Activated naive CD8-positive, alpha-beta T cell (primary cell): ENCODE data around the gene ABHD4.
"Not testable (repeated sequence)": the region's sequence is repeated elsewhere in the genome, so short reads cannot be mapped to it uniquely, and the experiment has no call there.

Experiments
- H3K27ac Mint-ChIP-seq: one replicate; pipeline ENCODE4 v1.8.0; 2021; ENCODE audit warnings: mixed read lengths
- H3K27me3 Mint-ChIP-seq: one replicate; pipeline ENCODE4 v1.8.0; 2021; ENCODE audit warnings: mixed read lengths
- H3K36me3 Mint-ChIP-seq: one replicate; pipeline ENCODE4 v1.8.0; 2021; ENCODE audit warnings: mixed read lengths
- H3K4me1 Mint-ChIP-seq: one replicate; pipeline ENCODE4 v1.8.0; 2021; ENCODE audit warnings: low read depth, mixed read lengths
- H3K4me3 Mint-ChIP-seq: one replicate; pipeline ENCODE4 v1.8.0; 2021; ENCODE audit warnings: mild to moderate bottlenecking, mixed read lengths
- H3K9me3 Mint-ChIP-seq: one replicate; pipeline ENCODE4 v1.8.0; 2021; ENCODE audit warnings: low read depth, mixed read lengths

The ABHD4 gene

GRCh38 chr14:22557846-22558220 lies 40.3 kb upstream of the ABHD4 start:
- Mint-ChIP-seq H3K4me1 (peaks cover 87% of the 10 kb centered on the region), H3K27me3 (no peaks in the 10 kb centered on the region), H3K27ac (peak overlapping the region; percentile 99), H3K36me3 (peaks cover 5% of the 10 kb centered on the region), H3K4me3 (peak overlapping the region; percentile 85), H3K9me3 (no peaks in the 10 kb centered on the region)

- Mint-ChIP-seq H3K27me3 (no peaks in the 10 kb centered on the region), H3K9me3 (no peaks in the 10 kb centered on the region), H3K4me3 (peak overlapping the region; percentile 85), H3K4me1 (peaks cover 86% of the 10 kb centered on the region), H3K36me3 (peaks cover 6% of the 10 kb centered on the region), H3K27ac (peak overlapping the region; percentile 99)
Measured at GRCh38 chr14:22558221-22558913, 39.7 kb upstream of the ABHD4 start.

DNA sequence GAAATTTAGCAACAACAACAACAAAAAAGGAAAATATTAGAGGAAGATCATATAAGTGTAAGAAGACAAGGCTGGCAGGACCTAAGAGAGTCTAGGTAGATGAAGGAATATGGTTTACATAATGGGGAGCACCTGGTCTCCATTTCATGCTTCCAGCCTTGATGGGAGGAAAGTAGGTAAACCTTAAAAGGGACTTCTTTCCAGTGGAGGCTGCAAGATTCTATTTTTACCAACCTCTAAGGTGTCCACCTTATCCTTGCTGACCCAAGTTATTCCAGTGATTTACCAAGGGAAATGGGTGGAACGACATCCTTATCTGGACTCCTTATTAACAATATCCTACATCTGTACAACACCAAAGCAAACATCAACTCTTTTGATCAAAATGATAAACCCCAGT lies 39.1 kb upstream of the ABHD4 start:
- H3K27me3 Mint-ChIP-seq = no peaks in the 10 kb centered on the region
- H3K9me3 Mint-ChIP-seq = no peaks in the 10 kb centered on the region
- peak overlapping the region; percentile 99 for H3K27ac Mint-ChIP-seq
- peaks cover 6% of the 10 kb centered on the region for H3K36me3 Mint-ChIP-seq
- H3K4me3 Mint-ChIP-seq = peak overlapping the region; percentile 85
- peaks cover 87% of the 10 kb centered on the region for H3K4me1 Mint-ChIP-seq

DNA sequence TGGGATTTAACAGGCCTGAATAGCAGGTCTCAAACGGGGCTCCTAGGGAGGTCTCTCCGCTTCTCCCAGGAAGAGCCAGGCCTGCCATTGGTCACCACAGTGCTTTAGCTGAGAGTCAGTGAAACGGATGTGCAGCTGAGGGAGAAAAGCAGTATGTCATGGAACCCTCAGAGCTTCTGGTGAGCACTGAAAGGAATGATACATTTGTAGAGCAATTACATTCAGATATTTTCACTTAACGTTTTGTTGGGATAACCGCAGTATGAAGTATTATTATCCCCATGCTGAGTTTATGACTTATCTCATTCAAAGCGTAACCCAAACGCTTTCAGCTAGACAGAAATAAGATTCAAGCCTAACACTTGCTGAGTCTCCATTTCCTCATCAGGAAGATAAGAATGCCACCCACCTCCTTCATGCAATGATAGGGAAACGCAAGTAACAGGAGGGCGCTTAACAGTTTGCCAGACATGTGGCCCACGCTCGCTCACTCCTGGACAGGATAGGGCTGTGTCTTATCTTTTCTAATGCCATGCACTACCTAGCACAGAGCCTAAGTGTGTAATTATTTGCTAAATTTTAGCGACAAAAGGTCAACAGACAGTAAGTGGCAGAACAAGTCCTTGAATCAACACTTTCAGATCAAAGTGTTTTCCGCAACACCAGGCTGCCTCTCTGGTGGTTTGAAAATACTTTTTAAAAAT lies 37.3 kb upstream of the ABHD4 start:
- Mint-ChIP-seq H3K27ac (peak overlapping the region; percentile 99), H3K4me1 (peaks cover 89% of the 10 kb centered on the region), H3K27me3 (no peaks in the 10 kb centered on the region), H3K9me3 (no peaks in the 10 kb centered on the region), H3K36me3 (peaks cover 20% of the 10 kb centered on the region), H3K4me3 (peak overlapping the region; percentile 84)

GRCh38 chr14:22561366-22561660 lies 36.8 kb upstream of the ABHD4 start:
- Mint-ChIP-seq H3K9me3 (no peaks in the 10 kb centered on the region), H3K27ac (peak overlapping the region; percentile 99), H3K36me3 (peaks cover 22% of the 10 kb centered on the region), H3K4me1 (peaks cover 89% of the 10 kb centered on the region), H3K27me3 (no peaks in the 10 kb centered on the region), H3K4me3 (peak overlapping the region; percentile 84)

- Mint-ChIP-seq H3K36me3 (peaks cover 22% of the 10 kb centered on the region), H3K4me3 (peak overlapping the region; percentile 84), H3K9me3 (no peaks in the 10 kb centered on the region), H3K27me3 (no peaks in the 10 kb centered on the region), H3K27ac (peak overlapping the region; percentile 99), H3K4me1 (peaks cover 94% of the 10 kb centered on the region)
Measured at GRCh38 chr14:22561661-22562579, 36.2 kb upstream of the ABHD4 start.

DNA sequence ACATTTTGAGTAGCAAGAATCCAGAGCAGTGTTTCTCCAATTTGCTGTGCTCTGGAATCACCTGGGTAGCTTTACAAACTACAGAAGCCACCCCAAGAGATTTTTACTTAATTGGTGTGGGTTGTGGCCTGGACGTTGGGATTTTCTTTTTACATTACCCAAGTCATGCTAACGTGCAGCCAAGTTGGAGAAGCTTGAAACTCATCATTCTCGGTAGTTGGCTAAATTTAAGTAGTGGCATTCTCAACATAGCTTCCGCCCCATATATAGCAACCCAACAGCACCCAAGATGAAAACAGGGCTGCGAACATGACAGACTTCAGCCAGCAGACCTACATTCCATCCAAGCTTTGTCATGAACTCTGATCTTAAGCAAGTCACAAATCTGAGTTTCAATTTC lies 34.1 kb upstream of the ABHD4 start:
- peak overlapping the region; percentile 99 for H3K27ac Mint-ChIP-seq
- H3K4me3 Mint-ChIP-seq = peak overlapping the region; percentile 69
- H3K9me3 Mint-ChIP-seq = no peaks in the 10 kb centered on the region
- no peaks in the 10 kb centered on the region for H3K27me3 Mint-ChIP-seq
- peaks cover 95% of the 10 kb centered on the region for H3K4me1 Mint-ChIP-seq
- peaks cover 27% of the 10 kb centered on the region for H3K36me3 Mint-ChIP-seq

DNA sequence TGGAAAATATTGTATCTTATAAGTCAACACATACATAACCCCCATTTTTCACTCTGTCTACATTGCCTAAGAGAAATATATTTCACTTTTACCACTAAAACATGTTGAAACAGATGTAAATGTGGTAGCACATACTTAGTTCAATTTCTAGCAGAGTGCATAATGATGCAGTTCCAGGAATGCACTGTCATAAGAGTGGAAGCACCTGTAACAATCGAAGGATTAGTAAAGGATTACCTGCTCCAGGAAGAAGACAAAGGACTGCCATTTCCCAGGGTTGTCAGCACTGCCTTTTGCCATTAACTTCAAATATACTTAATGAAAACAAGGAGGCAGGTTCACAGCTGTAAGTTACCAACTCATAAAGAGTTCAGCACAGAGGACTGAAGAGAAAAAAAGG lies 33.6 kb upstream of the ABHD4 start:
- peak overlapping the region; percentile 69 for H3K4me3 Mint-ChIP-seq
- H3K4me1 Mint-ChIP-seq = peaks cover 95% of the 10 kb centered on the region

GRCh38 chr14:22565391-22565945 lies 32.6 kb upstream of the ABHD4 start:
- H3K36me3 Mint-ChIP-seq = peaks cover 27% of the 10 kb centered on the region
- no peaks in the 10 kb centered on the region for H3K9me3 Mint-ChIP-seq
- H3K27me3 Mint-ChIP-seq = no peaks in the 10 kb centered on the region

More for the DNA sequence above, 33.6 kb upstream of the ABHD4 start:
- Mint-ChIP-seq H3K27me3 (no peaks in the 10 kb centered on the region), H3K36me3 (peaks cover 27% of the 10 kb centered on the region), H3K9me3 (no peaks in the 10 kb centered on the region), H3K27ac (peak overlapping the region; percentile 99)

DNA sequence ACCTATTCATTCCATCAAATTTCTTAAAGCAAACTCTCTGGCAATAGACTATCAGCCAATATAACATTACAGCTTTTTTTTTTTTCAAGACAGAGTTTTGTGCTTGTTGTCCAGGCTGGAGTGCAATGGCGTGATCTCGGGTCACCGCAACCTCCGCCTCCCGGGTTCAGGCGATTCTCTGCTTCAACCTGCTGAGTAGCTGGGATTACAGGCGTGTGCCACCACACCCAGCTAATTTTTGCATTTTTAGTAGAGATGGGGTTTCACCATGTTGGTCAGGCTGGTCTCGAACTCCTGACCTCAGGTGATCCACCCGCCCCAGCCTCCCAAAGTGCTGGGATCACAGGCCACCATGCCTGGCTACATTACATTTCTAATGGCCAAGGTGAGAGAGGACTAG lies 31.8 kb upstream of the ABHD4 start:
- H3K4me3 Mint-ChIP-seq = peak overlapping the region; percentile 76
- H3K36me3 Mint-ChIP-seq = peaks cover 29% of the 10 kb centered on the region
- peaks cover 88% of the 10 kb centered on the region for H3K4me1 Mint-ChIP-seq
- peak overlapping the region; percentile 99 for H3K27ac Mint-ChIP-seq
- not testable (repeated sequence) for H3K27me3 Mint-ChIP-seq, H3K9me3 Mint-ChIP-seq

More at GRCh38 chr14:22565391-22565945, 32.6 kb upstream of the ABHD4 start:
- Mint-ChIP-seq H3K27ac (peak overlapping the region; percentile 99), H3K4me1 (peaks cover 92% of the 10 kb centered on the region), H3K4me3 (peak overlapping the region; percentile 76)

DNA sequence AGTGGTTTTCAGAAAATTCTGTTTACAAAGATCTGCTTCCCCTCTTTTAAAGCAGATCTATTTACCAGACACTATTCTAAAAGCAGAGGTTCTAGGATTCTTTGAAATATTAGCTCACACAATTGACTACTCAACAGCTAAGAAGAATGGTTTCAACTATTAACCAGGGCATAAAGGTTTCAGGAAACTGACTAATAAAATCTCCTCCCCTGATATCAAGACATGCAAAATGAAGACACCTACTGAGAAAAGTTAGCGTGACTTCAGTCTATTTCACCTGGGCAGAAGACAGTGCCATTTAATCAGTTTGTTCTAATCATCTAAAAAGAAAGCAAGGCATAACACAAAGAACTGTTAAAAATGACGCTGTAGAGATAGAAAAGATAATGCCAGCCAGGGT lies 31.3 kb upstream of the ABHD4 start:
- Mint-ChIP-seq H3K27ac (peak overlapping the region; percentile 96), H3K36me3 (peaks cover 29% of the 10 kb centered on the region), H3K4me3 (peak overlapping the region; percentile 62), H3K9me3 (no peaks in the 10 kb centered on the region), H3K27me3 (no peaks in the 10 kb centered on the region), H3K4me1 (peaks cover 82% of the 10 kb centered on the region)

DNA sequence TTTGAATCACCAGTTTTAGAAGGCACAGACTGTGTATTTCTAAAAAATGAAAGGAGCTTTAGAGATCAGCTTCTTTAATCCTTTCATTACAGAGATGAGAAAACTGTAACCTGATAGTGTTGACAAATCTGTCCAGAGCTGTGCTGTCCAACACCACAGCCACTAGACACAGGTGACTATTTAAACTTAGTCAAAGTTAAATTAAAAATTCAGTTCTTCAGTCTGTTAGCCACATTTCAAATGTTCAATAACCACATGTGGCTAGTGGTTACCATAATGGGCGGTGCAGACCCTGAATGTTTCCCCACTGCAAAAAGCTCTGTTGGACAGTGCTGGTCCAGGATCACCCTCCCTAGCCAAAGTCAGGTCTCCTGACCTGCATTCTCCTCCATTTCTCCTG lies 30.7 kb upstream of the ABHD4 start:
- Mint-ChIP-seq H3K4me1 (peaks cover 79% of the 10 kb centered on the region), H3K36me3 (peaks cover 32% of the 10 kb centered on the region), H3K27me3 (no peaks in the 10 kb centered on the region), H3K4me3 (peak overlapping the region; percentile 62), H3K27ac (peak overlapping the region; percentile 96), H3K9me3 (no peaks in the 10 kb centered on the region)

GRCh38 chr14:22569106-22569736 lies 28.9 kb upstream of the ABHD4 start:
- H3K4me3 Mint-ChIP-seq = peak overlapping the region; percentile 87
- peaks cover 71% of the 10 kb centered on the region for H3K4me1 Mint-ChIP-seq
- peak overlapping the region; percentile 96 for H3K27ac Mint-ChIP-seq
- H3K9me3 Mint-ChIP-seq = no peaks in the 10 kb centered on the region
- no peaks in the 10 kb centered on the region for H3K27me3 Mint-ChIP-seq
- peaks cover 34% of the 10 kb centered on the region for H3K36me3 Mint-ChIP-seq

DNA sequence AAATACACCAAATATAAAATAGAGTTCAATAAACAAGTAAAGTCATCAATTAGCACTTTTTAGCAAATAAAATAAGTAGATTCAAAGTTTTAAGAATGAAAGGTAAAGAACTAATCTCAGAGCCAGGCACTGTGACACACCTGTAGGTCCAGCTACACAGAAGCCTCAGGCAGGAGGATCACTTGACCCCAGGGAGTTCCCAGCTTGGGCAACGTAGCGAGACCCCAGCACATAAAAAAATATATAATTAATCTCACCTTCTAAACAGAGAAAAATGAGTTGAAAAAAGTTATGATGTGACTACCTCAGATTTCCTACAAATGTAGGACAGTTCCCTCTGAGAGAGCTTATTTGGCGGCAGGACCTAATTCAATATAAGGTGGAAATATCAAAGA lies 28.4 kb upstream of the ABHD4 start:
- H3K36me3 Mint-ChIP-seq = peaks cover 33% of the 10 kb centered on the region
- no peaks in the 10 kb centered on the region for H3K9me3 Mint-ChIP-seq
- peak overlapping the region; percentile 96 for H3K27ac Mint-ChIP-seq
- no peaks in the 10 kb centered on the region for H3K27me3 Mint-ChIP-seq
- peak overlapping the region; percentile 87 for H3K4me3 Mint-ChIP-seq
- H3K4me1 Mint-ChIP-seq = peaks cover 66% of the 10 kb centered on the region
